Measurements from ENCODE around the gene AWAT2.
"Not testable (repeated sequence)": the region's sequence is repeated elsewhere in the genome, so short reads cannot be mapped to it uniquely, and the experiment has no call there.

The AWAT2 gene

DNA sequence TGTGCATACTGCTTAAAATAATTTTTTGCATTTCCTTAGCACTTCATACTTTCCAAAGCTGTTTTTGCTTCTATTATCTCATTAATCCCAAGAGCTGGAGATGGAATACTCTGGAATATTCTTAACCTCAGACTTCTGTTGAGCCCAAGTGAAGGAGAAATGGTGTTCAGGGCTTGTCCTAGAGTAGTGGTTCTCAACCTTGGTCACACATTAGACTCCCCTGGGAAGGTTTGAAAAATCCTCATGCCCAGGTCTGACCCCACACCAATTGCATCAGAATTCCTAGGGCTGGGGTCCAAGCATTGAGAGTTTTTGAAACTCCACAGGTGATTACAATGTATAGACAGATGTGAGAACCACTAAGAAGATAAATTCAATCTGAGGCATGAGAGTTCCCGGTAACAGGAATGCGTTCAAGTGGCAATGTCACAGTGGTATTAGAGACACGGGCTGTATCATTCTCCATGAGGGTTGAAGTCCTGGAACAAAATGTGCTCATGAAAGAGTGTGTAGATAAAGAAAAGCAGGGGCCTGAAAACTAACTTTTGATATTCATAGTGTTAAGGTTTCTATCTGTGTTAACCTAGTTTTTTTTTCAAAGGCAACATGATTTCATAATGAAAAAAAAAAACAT is 47.9 kb downstream of the AWAT2 start:
- DNase-seq (ENCODE audit: extremely low read depth in 1 of 2, low read depth in 1 of 2): no peak

DNA sequence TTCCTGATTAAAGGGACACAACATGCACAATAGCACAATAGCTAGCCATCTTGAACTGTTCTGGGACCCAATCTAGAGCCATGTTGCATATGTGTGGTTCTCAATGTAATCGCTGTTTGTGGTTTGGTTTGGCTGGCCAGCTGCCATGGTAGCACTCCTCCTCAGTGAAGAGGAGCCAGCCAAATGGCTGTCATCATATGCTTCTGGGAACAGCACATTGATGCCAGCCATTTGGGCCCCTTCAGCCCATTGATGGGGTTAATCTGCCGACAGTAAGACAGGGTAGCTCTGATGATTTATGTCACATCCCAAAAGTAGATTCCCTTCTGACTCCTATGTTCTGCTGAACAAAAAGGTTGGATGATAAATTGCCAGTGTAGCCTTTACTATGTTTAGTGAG is 48.5 kb downstream of the AWAT2 start:
- no peak for DNase-seq (ENCODE audit: extremely low read depth in 1 of 2, low read depth in 1 of 2)

GRCh38 chrX:69998299-69998698 is 51.4 kb downstream of the AWAT2 start:
- not testable (repeated sequence) for DNase-seq (ENCODE audit: extremely low read depth in 1 of 2, low read depth in 1 of 2)

DNA sequence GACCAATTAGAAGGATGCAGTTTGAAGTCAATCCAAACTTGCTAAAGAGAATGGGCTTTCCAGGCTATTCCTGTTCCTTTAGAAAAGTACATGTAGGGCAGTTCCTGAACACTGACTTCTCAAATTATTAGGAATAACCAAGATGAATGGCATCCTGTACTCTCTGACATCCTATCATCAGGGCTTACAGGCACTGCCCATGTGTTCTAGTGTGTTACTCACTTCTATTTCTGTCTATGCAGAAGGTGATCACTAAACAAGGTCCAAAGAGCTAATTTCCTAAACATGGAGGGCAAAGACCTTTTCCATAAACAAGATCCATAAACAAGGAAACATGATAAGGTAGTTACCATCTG is 53.6 kb downstream of the AWAT2 start:
- no peak for DNase-seq (ENCODE audit: extremely low read depth in 1 of 2, low read depth in 1 of 2)

DNA sequence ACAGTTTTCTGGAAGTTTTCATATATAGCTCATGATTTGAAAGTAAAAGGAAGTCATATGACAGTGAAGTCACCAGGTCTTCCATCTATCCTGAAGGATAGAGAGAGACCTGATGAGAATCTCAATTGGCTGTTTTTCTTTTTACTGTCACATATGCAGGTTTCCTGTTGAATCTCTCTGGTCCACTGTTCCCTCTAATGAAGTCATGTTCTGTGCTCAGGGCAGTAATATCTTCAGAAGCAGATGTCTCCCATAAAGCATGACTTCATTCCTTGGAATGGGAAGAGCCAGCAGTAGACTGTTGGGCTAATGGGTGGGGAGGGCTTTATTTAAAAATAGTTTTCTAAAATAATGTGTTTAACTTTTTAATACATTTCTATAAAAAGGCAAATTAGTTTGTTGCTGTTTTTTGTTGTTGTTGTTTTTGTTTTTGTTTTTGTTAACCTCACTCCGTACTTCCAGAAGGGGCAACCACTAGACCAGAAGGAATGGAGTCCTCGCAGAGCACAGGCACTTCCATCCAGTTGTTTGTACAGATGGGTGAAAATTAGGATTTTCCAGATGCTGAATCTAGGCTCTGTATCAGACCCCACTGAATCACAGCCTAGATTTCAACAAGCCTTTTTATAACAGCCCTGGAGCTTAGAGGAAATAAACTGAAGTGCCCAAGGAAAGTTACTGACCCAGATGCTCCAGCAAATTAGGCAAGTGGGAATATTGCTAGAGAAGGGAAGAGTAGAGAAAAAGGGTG is 54.2 kb downstream of the AWAT2 start:
- no peak for DNase-seq (ENCODE audit: extremely low read depth in 1 of 2, low read depth in 1 of 2)

DNA sequence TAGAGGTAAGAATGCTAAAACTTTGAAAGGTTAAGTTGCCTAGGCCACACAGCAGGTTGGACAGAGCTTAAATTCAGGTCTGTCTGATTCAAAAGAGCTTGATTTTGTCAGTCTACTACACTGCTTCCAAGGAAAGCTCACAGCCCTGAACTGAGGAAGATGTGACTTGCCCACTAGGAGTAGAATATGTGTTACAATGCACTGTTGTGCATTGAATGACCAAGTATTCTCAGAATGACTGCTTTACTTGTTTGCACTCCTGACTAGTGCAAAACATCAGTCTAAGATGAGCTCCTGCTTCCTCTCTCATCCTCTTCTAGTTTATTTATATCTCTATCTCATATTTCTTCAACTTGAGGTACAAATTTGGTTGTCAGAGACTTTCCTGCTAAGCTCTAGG is 56.2 kb downstream of the AWAT2 start:
- DNase-seq (ENCODE audit: extremely low read depth in 1 of 2, low read depth in 1 of 2): no peak

- no peak for DNase-seq (ENCODE audit: extremely low read depth in 1 of 2, low read depth in 1 of 2)
These were observed 58.1 kb downstream of the AWAT2 start for GRCh38 chrX:69991685-69992084.
